ENCODE measurements around the gene GRAMD1A.

Gene GRAMD1A

DNA sequence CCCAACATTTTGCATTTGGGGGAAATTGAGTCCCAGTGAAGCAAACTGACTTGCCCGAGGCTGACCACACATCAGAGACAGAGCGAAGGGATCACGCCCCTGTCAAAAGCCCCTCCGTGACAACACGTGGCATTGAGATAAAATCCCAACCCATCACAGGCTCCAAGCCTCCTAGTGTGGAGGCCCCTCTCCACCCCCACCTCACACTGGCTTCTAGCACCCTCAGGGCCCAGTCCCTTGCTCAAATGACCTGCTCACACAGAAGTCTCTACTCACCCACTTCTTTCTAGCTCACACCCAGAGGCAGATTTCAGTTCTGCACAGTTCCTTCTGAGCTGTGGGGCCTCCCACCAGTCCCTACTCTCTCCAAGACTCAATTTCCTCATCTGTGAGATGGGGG is 51.7 kb downstream of the GRAMD1A start:
- Mint-ChIP-seq H3K4me3 (no peak overlapping the region), H3K36me3 (ENCODE audit: low read depth) (no peaks in the 10 kb centered on the region), H3K27me3 (no peaks in the 10 kb centered on the region), H3K4me1 (ENCODE audit: low read depth) (no peaks in the 10 kb centered on the region), H3K27ac (no peak overlapping the region), H3K9me3 (no peaks in the 10 kb centered on the region)
- DNase-seq, result no peak

GRCh38 chr19:35052599-35053190 is 52.6 kb downstream of the GRAMD1A start:
- H3K36me3 Mint-ChIP-seq (ENCODE audit: low read depth), result no peaks in the 10 kb centered on the region
- H3K27ac Mint-ChIP-seq, result no peak overlapping the region
- no peaks in the 10 kb centered on the region for H3K27me3 Mint-ChIP-seq
- no peak for DNase-seq
- no peaks in the 10 kb centered on the region for H3K4me1 Mint-ChIP-seq (ENCODE audit: low read depth)
- H3K9me3 Mint-ChIP-seq, result no peaks in the 10 kb centered on the region
- H3K4me3 Mint-ChIP-seq, result no peak overlapping the region

GRCh38 chr19:35053667-35054293 is 53.7 kb downstream of the GRAMD1A start:
- Mint-ChIP-seq H3K27ac (no peak overlapping the region), H3K27me3 (no peaks in the 10 kb centered on the region), H3K4me1 (ENCODE audit: low read depth) (no peaks in the 10 kb centered on the region), H3K4me3 (no peak overlapping the region), H3K36me3 (ENCODE audit: low read depth) (no peaks in the 10 kb centered on the region), H3K9me3 (no peaks in the 10 kb centered on the region)
- DNase-seq, result no peak

DNA sequence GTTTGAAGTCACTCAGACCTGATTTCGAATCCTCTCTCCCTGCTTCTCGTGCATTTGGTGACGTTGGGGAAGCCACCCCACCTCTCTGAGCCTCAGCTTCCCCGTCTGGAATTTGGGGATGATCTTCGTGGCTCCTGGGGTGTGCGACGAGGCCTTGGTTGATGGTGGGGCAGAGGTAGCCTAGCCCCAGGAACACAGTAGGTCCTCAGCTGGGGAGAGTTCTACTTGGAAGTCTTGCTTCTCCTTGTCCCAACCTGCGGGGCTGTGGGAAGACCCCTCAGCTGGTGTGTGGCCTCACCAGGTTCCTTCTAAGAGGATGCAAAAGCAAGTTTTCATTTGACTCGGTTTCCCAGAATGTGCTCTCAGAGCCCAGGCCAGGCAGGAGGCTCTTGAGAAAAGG is 54.5 kb downstream of the GRAMD1A start:
- no peaks in the 10 kb centered on the region for H3K9me3 Mint-ChIP-seq
- no peaks in the 10 kb centered on the region for H3K4me1 Mint-ChIP-seq (ENCODE audit: low read depth)
- no peaks in the 10 kb centered on the region for H3K36me3 Mint-ChIP-seq (ENCODE audit: low read depth)
- H3K27ac Mint-ChIP-seq, result no peak overlapping the region
- H3K4me3 Mint-ChIP-seq, result no peak overlapping the region
- no peak for DNase-seq
- no peaks in the 10 kb centered on the region for H3K27me3 Mint-ChIP-seq

DNA sequence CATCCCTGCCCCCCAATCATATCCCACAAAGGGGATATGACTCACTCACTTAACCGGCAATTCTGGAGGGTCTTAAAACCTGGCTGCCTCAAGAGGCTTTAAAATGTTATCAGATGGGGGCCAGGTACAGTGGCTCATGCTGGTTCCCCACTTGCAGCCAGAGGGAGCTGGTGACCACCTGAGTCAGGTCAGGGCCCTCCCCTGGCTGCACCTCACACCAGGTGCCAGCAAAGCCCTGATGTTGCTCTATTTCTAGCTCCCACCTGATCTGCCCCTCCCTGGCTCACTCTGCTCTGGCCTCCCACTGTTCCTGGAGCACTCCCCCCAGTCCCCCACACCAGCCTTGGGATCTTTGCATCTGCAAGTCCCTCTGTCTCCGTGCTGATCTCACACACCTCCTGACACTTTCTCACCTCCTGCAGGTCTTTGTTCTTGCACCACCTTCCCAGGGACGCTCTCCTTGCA is 55.6 kb downstream of the GRAMD1A start:
- Mint-ChIP-seq H3K4me3 (no peak overlapping the region), H3K27me3 (no peaks in the 10 kb centered on the region), H3K36me3 (ENCODE audit: low read depth) (no peaks in the 10 kb centered on the region), H3K4me1 (ENCODE audit: low read depth) (no peaks in the 10 kb centered on the region), H3K9me3 (no peaks in the 10 kb centered on the region), H3K27ac (no peak overlapping the region)
- no peak for DNase-seq

DNA sequence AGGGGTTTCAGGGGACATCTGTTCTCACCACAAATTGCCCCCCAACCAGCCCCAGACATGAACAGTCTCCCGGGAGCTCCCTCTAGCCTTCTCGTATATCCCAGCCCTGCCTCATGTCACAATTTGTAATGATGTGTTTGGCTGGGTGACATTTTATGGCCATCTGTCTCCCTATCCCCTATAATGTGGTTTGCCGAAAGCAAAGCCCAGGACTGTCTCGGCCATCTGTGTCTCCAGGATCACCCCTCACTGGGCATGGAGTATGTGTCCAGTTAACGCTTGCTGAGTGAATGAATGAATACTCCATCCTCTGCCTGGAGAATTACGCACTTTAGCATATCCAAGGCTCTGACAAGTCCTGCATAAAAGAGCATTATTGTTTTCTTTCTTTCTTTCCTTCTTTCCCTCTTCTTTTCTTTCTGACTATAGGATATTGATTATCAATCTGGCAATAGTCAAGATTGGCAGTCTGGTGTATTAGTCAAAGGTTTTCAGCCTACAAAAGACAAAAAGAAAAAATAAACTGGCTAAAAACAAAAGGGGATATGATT is 56.5 kb downstream of the GRAMD1A start:
- Mint-ChIP-seq H3K27me3 (no peaks in the 10 kb centered on the region), H3K4me1 (ENCODE audit: low read depth) (no peaks in the 10 kb centered on the region), H3K4me3 (no peak overlapping the region), H3K36me3 (ENCODE audit: low read depth) (no peaks in the 10 kb centered on the region), H3K9me3 (no peaks in the 10 kb centered on the region), H3K27ac (no peak overlapping the region)
- DNase-seq, result no peak

DNA sequence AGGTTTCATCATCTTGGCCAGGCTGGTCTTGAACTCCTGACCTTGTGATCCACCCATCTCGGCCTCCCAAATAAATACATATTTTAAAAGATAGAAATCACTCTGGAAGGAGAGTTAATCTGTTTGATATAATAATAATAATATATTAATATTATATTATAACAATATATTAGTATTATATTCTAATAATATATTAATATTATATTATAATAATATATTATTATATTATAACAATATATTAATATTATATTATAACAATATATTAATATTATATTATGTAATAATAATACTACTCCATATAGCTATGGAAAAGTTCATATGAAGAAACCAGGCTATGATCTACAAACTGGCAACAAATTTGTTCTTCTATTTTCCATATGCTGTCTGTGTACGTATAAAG is 58.2 kb downstream of the GRAMD1A start:
- DNase-seq, result no peak
- H3K27me3 Mint-ChIP-seq, result no peaks in the 10 kb centered on the region
- H3K27ac Mint-ChIP-seq, result no peak overlapping the region
- no peaks in the 10 kb centered on the region for H3K36me3 Mint-ChIP-seq (ENCODE audit: low read depth)
- H3K4me3 Mint-ChIP-seq, result no peak overlapping the region
- H3K9me3 Mint-ChIP-seq, result no peaks in the 10 kb centered on the region
- H3K4me1 Mint-ChIP-seq (ENCODE audit: low read depth), result peaks cover 1% of the 10 kb centered on the region

- H3K4me1 Mint-ChIP-seq (ENCODE audit: low read depth), result peaks cover 10% of the 10 kb centered on the region
- no peak overlapping the region for H3K27ac Mint-ChIP-seq
- no peak for DNase-seq
- no peaks in the 10 kb centered on the region for H3K36me3 Mint-ChIP-seq (ENCODE audit: low read depth)
- no peak overlapping the region for H3K4me3 Mint-ChIP-seq
- no peaks in the 10 kb centered on the region for H3K27me3 Mint-ChIP-seq
- no peaks in the 10 kb centered on the region for H3K9me3 Mint-ChIP-seq
Measured at GRCh38 chr19:35059006-35059798, 59.1 kb downstream of the GRAMD1A start.

GRCh38 chr19:35059799-35060091 is 59.6 kb downstream of the GRAMD1A start:
- Mint-ChIP-seq H3K36me3 (ENCODE audit: low read depth) (no peaks in the 10 kb centered on the region), H3K27me3 (no peaks in the 10 kb centered on the region), H3K4me3 (no peak overlapping the region), H3K9me3 (no peaks in the 10 kb centered on the region), H3K27ac (no peak overlapping the region), H3K4me1 (ENCODE audit: low read depth) (peaks cover 13% of the 10 kb centered on the region)
- DNase-seq, result no peak

DNA sequence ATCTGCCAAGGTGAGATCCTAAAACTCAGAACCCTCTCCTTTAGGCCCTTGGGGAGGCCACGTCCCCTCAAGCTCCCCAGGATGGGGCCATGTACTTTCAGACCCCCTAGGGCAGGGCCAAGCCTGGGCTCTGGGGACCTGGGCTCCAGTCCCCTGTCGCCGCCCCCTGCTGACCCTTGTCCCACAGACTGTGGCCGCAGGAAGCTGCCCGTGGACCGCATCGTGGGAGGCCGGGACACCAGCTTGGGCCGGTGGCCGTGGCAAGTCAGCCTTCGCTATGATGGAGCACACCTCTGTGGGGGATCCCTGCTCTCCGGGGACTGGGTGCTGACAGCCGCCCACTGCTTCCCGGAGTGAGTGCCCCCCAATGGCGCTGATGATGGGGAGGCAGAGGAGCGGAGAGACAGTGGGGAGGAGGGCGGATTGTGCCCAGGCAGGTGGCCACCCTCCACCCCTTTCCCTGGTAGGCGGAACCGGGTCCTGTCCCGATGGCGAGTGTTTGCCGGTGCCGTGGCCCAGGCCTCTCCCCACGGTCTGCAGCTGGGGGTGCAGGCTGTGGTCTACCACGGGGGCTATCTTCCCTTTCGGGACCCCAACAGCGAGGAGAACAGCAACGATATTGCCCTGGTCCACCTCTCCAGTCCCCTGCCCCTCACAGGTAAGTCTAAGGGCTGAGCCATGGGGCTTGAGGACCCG is 60.2 kb downstream of the GRAMD1A start:
- H3K9me3 Mint-ChIP-seq, result no peaks in the 10 kb centered on the region
- H3K27me3 Mint-ChIP-seq, result no peaks in the 10 kb centered on the region
- H3K36me3 Mint-ChIP-seq (ENCODE audit: low read depth), result no peaks in the 10 kb centered on the region
- H3K4me3 Mint-ChIP-seq, result no peak overlapping the region
- no peak for DNase-seq
- H3K4me1 Mint-ChIP-seq (ENCODE audit: low read depth), result peaks cover 13% of the 10 kb centered on the region
- no peak overlapping the region for H3K27ac Mint-ChIP-seq

GRCh38 chr19:35061583-35062373 is 61.7 kb downstream of the GRAMD1A start:
- H3K9me3 Mint-ChIP-seq, result no peaks in the 10 kb centered on the region
- H3K27me3 Mint-ChIP-seq, result no peaks in the 10 kb centered on the region
- H3K4me3 Mint-ChIP-seq, result no peak overlapping the region
- no peaks in the 10 kb centered on the region for H3K36me3 Mint-ChIP-seq (ENCODE audit: low read depth)
- DNase-seq, result no peak
- H3K4me1 Mint-ChIP-seq (ENCODE audit: low read depth), result peaks cover 17% of the 10 kb centered on the region
- H3K27ac Mint-ChIP-seq, result no peak overlapping the region

DNA sequence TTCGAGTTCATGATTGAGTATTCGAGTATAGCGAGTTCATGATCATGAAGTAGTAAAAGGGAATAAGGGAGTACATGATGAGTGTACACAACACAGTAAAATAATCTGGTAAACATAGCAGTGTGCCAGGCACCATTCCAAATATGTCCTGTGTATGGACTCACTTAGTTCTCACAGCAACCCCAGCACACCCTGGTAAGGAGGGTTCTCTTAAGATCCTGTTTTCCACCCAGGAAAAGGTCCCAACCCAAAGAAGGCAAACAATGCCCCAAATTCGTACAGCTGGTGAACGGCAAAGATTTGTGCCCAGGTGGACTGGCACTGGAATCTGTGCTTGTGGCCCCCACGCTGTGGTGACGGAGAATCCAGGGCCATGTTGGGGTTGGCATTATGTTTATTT is 62.8 kb downstream of the GRAMD1A start:
- Mint-ChIP-seq H3K4me1 (ENCODE audit: low read depth) (peaks cover 22% of the 10 kb centered on the region), H3K27me3 (no peaks in the 10 kb centered on the region), H3K36me3 (ENCODE audit: low read depth) (no peaks in the 10 kb centered on the region), H3K27ac (no peak overlapping the region), H3K9me3 (no peaks in the 10 kb centered on the region), H3K4me3 (no peak overlapping the region)
- no peak for DNase-seq

GRCh38 chr19:35063940-35064818 is 64.1 kb downstream of the GRAMD1A start:
- Mint-ChIP-seq H3K27ac (peak overlapping the region; percentile 22), H3K36me3 (ENCODE audit: low read depth) (no peaks in the 10 kb centered on the region), H3K4me1 (ENCODE audit: low read depth) (peaks cover 22% of the 10 kb centered on the region), H3K9me3 (no peaks in the 10 kb centered on the region), H3K4me3 (no peak overlapping the region), H3K27me3 (peaks cover under 1% of the 10 kb centered on the region)
- DNase-seq, result no peak

All from activated T-cell treated with anti-CD3 and anti-CD28 coated beads, Interleukin-2, amount 50 U/mL, for 24 hours (primary cell).